ENCODE measurements around the gene RUNX1. TPM values are rescaled to one million over a fixed set of nuclear protein-coding genes. Genes with fewer than 3 reads are reported as not detected.

RUNX1 gene
- total RNA-seq, 1 donor from 2014 or later = 0.47 TPM

GRCh38 chr21:34748862-34749261 is 300.2 kb downstream of the RUNX1 start:
- no peak overlapping the region for H3K4me3 Mint-ChIP-seq (ENCODE audit: unreplicated experiment)
- no peak for TF ChIP-seq CTCF (IDR thresholded peaks at IDR 0.05; ENCODE audit: partially characterized antibody, unreplicated experiment)
- H3K9me3 Mint-ChIP-seq (ENCODE audit: unreplicated experiment) = no peaks in the 10 kb centered on the region

GRCh38 chr21:34745557-34746255 is 303.4 kb downstream of the RUNX1 start:
- peak; percentile 72 for DNase-seq
- H3K9me3 Mint-ChIP-seq (ENCODE audit: unreplicated experiment) = no peaks in the 10 kb centered on the region
- peak; percentile 88 for TF ChIP-seq CTCF (IDR thresholded peaks at IDR 0.05; ENCODE audit: partially characterized antibody, unreplicated experiment)
- H3K36me3 Mint-ChIP-seq (ENCODE audit: unreplicated experiment) = no peaks in the 10 kb centered on the region
- no peak overlapping the region for H3K27ac Mint-ChIP-seq (ENCODE audit: unreplicated experiment)
- peaks cover 7% of the 10 kb centered on the region for H3K27me3 Mint-ChIP-seq (ENCODE audit: unreplicated experiment)
- no peaks in the 10 kb centered on the region for H3K4me1 Mint-ChIP-seq (ENCODE audit: low read depth, unreplicated experiment)
- no peak overlapping the region for H3K4me3 Mint-ChIP-seq (ENCODE audit: unreplicated experiment)

More at GRCh38 chr21:34748862-34749261, 300.2 kb downstream of the RUNX1 start:
- Mint-ChIP-seq H3K4me1 (ENCODE audit: low read depth, unreplicated experiment) (no peaks in the 10 kb centered on the region), H3K27me3 (ENCODE audit: unreplicated experiment) (peaks cover 4% of the 10 kb centered on the region), H3K27ac (ENCODE audit: unreplicated experiment) (no peak overlapping the region), H3K36me3 (ENCODE audit: unreplicated experiment) (no peaks in the 10 kb centered on the region)
- DNase-seq = no peak

GRCh38 chr21:34744801-34745200 is 304.3 kb downstream of the RUNX1 start:
- H3K36me3 Mint-ChIP-seq (ENCODE audit: unreplicated experiment) = peaks cover 4% of the 10 kb centered on the region

GRCh38 chr21:34743831-34744230 is 305.3 kb downstream of the RUNX1 start:
- H3K4me3 Mint-ChIP-seq (ENCODE audit: unreplicated experiment) = no peak overlapping the region
- no peak for DNase-seq
- no peaks in the 10 kb centered on the region for H3K9me3 Mint-ChIP-seq (ENCODE audit: unreplicated experiment)
- peaks cover 4% of the 10 kb centered on the region for H3K36me3 Mint-ChIP-seq (ENCODE audit: unreplicated experiment)
- H3K4me1 Mint-ChIP-seq (ENCODE audit: low read depth, unreplicated experiment) = no peaks in the 10 kb centered on the region
- H3K27me3 Mint-ChIP-seq (ENCODE audit: unreplicated experiment) = peaks cover 7% of the 10 kb centered on the region
- H3K27ac Mint-ChIP-seq (ENCODE audit: unreplicated experiment) = no peak overlapping the region
- TF ChIP-seq CTCF (IDR thresholded peaks at IDR 0.05; ENCODE audit: partially characterized antibody, unreplicated experiment) = no peak

More at GRCh38 chr21:34744801-34745200, 304.3 kb downstream of the RUNX1 start:
- Mint-ChIP-seq H3K4me1 (ENCODE audit: low read depth, unreplicated experiment) (no peaks in the 10 kb centered on the region), H3K27me3 (ENCODE audit: unreplicated experiment) (peaks cover 7% of the 10 kb centered on the region), H3K27ac (ENCODE audit: unreplicated experiment) (no peak overlapping the region), H3K9me3 (ENCODE audit: unreplicated experiment) (no peaks in the 10 kb centered on the region), H3K4me3 (ENCODE audit: unreplicated experiment) (no peak overlapping the region)
- DNase-seq = no peak
- TF ChIP-seq CTCF (IDR thresholded peaks at IDR 0.05; ENCODE audit: partially characterized antibody, unreplicated experiment) = no peak

- H3K4me3 Mint-ChIP-seq (ENCODE audit: unreplicated experiment) = no peak overlapping the region
These were observed 305.8 kb downstream of the RUNX1 start for GRCh38 chr21:34743285-34743684.

More at GRCh38 chr21:34743285-34743684, 305.8 kb downstream of the RUNX1 start:
- Mint-ChIP-seq H3K27me3 (ENCODE audit: unreplicated experiment) (peaks cover 7% of the 10 kb centered on the region), H3K4me1 (ENCODE audit: low read depth, unreplicated experiment) (no peaks in the 10 kb centered on the region), H3K36me3 (ENCODE audit: unreplicated experiment) (peaks cover 4% of the 10 kb centered on the region), H3K27ac (ENCODE audit: unreplicated experiment) (no peak overlapping the region), H3K9me3 (ENCODE audit: unreplicated experiment) (no peaks in the 10 kb centered on the region)
- no peak for DNase-seq
- no peak for TF ChIP-seq CTCF (IDR thresholded peaks at IDR 0.05; ENCODE audit: partially characterized antibody, unreplicated experiment)

Data from glutamatergic neuron (in vitro differentiated cells).